Cardiac muscle cell (in vitro differentiated cells and primary cell): ENCODE results near the gene TRPC1. TPM values are rescaled to one million over a fixed set of nuclear protein-coding genes. Genes with fewer than 3 reads are reported as not detected.

Experiments
- DNase-seq, 2 donors: peaks; one replicate each; pipeline versions ENCODE4 v3.0.0 to v3.0.0-alpha.2; 2010 to 2017; ENCODE audit warnings: low read depth in 1 of 2, low spot score in 1 of 2
- H3K27ac ChIP-seq: fragments of 200-600 bp; sonication (generic); 2 replicates; pipeline ENCODE4 v1.5.1; 2016
- H3K27me3 ChIP-seq: fragments of 200-600 bp; sonication (generic); 2 replicates; pipeline ENCODE4 v1.6.0; 2016; ENCODE audit warnings: control low read depth
- H3K36me3 ChIP-seq: fragments of 200-600 bp; sonication (generic); 2 replicates; pipeline ENCODE4 v1.5.1; 2016; ENCODE audit warnings: control low read depth
- H3K4me1 ChIP-seq: fragments of 200-600 bp; sonication (generic); 2 replicates; pipeline ENCODE4 v1.8.1; 2017; ENCODE audit warnings: low read depth, mild to moderate bottlenecking, mixed run types
- H3K4me3 ChIP-seq: fragments of 200-600 bp; sonication (generic); 2 replicates; pipeline ENCODE4 v1.5.1; 2016; ENCODE audit warnings: mild to moderate bottlenecking
- H3K9me3 ChIP-seq: fragments of 200-600 bp; sonication (generic); 2 replicates; pipeline ENCODE4 v1.5.1; 2017; ENCODE audit warnings: low read depth, mild to moderate bottlenecking, control low read depth
- CTCF ChIP-seq: IDR thresholded peaks from 2 replicates; pipeline ENCODE4 v1.5.1; 2012; ENCODE audit warnings: low read depth, mild to moderate bottlenecking, low read length
- polyA plus RNA-seq: library from polyadenylated mRNA; unstranded; fragments of >200 nt; fragmentation: Nextera tagmentation; extraction: Ambion mirVana; gene quantifications from 2 replicates; pipeline ENCODE4 v1.2.1, GENCODE V29; 2016
- total RNA-seq: library from RNA; depleted of rRNA; stranded (reverse); fragments of >200 nt; gene quantifications from 2 replicates; pipeline ENCODE4 v1.2.3, GENCODE V29; 2016

TRPC1 gene
- total and polyA plus RNA-seq, 2 experiments from 2014 or later, result 17.9 to 64.9 TPM

GRCh38 chr3:142837526-142837925 is 113.7 kb downstream of the TRPC1 start:
- no peaks in the 10 kb centered on the region for H3K36me3 ChIP-seq
- no peak overlapping the region for H3K4me3 ChIP-seq
- DNase-seq, result no peak
- no peak for TF ChIP-seq CTCF
- no peaks in the 10 kb centered on the region for H3K4me1 ChIP-seq
- H3K27me3 ChIP-seq, result no peaks in the 10 kb centered on the region
- no peak overlapping the region for H3K27ac ChIP-seq
- H3K9me3 ChIP-seq, result no peaks in the 10 kb centered on the region

- no peak for TF ChIP-seq CTCF
- no peak overlapping the region for H3K27ac ChIP-seq
- no peaks in the 10 kb centered on the region for H3K9me3 ChIP-seq
- H3K4me3 ChIP-seq, result no peak overlapping the region
- H3K36me3 ChIP-seq, result no peaks in the 10 kb centered on the region
- H3K27me3 ChIP-seq, result no peaks in the 10 kb centered on the region
- no peak for DNase-seq
- no peaks in the 10 kb centered on the region for H3K4me1 ChIP-seq
Observed at GRCh38 chr3:142839831-142840230, 116.0 kb downstream of the TRPC1 start.

GRCh38 chr3:142844339-142844977 is 120.6 kb downstream of the TRPC1 start:
- peak; percentile 58 for TF ChIP-seq CTCF
- Histone ChIP-seq H3K4me1 (no peaks in the 10 kb centered on the region), H3K36me3 (no peaks in the 10 kb centered on the region), H3K27me3 (no peaks in the 10 kb centered on the region), H3K27ac (no peak overlapping the region), H3K9me3 (no peaks in the 10 kb centered on the region), H3K4me3 (no peak overlapping the region)
- DNase-seq, result peak; percentile 15 to 58

DNA sequence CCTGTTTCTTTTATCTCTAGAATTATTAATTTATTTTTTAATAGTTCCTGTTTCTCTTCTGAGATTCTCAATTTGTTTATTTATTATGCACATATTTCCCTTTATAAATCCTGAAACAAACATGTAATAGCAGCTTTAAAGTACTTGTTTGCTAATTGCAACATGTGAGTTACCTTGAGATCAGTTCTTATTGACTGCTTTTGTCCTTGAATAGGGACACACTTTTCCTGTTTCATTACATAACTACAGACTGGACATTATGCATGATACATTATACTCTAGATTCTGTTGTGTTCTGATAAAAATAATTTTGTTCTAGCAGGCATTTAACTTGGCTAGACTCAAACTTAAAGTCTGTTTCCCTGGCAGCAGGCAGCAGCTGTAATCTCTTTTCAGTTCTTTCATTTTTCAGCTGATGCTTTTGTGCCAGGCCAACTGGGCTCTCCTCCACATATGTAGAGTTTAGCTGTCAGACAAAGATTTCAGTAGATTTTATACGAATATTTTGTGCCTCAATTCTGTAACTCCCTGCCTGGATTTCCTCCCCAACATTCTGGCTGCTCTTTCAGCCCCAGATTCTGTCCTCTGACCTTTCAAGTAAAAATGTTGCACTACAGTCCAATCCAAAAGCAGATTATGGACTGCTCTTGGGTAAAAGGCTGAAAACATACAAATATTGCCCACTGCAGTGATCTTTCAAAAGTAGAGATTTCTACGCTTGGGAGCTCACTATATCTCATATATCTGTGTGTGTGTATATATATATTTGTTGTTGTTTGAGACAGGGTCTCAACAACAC is 123.1 kb downstream of the TRPC1 start:
- no peaks in the 10 kb centered on the region for H3K36me3 ChIP-seq

DNA sequence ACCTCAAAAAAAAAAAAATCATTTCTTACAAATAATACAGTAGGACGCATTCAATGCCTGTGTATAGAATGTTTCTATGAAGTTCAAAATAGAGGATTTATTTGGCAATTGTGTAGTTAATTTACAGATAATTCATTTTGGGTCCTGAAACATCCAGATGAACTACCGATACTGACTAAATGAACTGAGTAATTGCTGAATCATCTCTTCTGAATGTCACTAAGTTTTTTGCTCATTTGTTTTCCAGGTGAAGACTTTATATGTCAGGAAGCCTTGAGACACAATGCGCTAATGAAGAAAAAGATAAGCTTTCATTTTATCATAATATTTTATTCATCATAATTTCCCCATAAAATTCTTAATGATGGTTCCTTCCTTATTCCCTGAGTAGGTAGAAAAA is 125.3 kb downstream of the TRPC1 start:
- Histone ChIP-seq H3K27me3 (no peaks in the 10 kb centered on the region), H3K4me3 (no peak overlapping the region), H3K27ac (no peak overlapping the region), H3K9me3 (no peaks in the 10 kb centered on the region), H3K36me3 (no peaks in the 10 kb centered on the region), H3K4me1 (no peaks in the 10 kb centered on the region)
- TF ChIP-seq CTCF, result no peak
- no peak for DNase-seq

More for the DNA sequence above, 123.1 kb downstream of the TRPC1 start:
- Histone ChIP-seq H3K9me3 (no peaks in the 10 kb centered on the region), H3K4me1 (no peaks in the 10 kb centered on the region), H3K27ac (no peak overlapping the region), H3K27me3 (no peaks in the 10 kb centered on the region), H3K4me3 (no peak overlapping the region)
- TF ChIP-seq CTCF, result no peak
- DNase-seq, result peak in 1 of 2 donors; percentile 19
